Measurements from ENCODE around the gene VPS41.
"Not testable (repeated sequence)": the region's sequence is repeated elsewhere in the genome, so short reads cannot be mapped to it uniquely, and the experiment has no call there.

Gene VPS41

GRCh38 chr7:38855867-38856266, 53.1 kb downstream of the VPS41 start:
- DNase-seq (ENCODE audit: low spot score), result no peak

- DNase-seq (ENCODE audit: low spot score), result no peak
These were observed 53.6 kb downstream of the VPS41 start for GRCh38 chr7:38855386-38855785.

DNA sequence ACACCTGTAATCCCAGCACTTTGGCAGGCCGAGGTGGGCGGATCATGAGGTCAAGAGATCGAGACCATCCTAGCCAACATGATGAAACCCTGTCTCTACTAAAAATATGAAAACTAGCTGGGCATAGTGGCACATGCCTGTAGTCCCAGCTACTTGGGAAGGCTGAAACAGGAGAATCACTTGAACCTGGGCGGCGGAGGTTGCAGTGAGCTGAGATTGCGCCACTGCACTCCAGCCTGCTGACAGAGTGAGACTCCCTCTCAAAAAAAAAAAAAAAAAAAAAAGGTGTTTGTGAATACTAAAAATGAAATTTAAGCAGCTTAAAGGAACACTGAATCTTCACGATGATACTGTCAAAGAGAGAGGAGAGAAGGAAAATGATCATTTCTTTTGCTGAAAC, 54.0 kb downstream of the VPS41 start:
- not testable (repeated sequence) for DNase-seq (ENCODE audit: low spot score)

DNA sequence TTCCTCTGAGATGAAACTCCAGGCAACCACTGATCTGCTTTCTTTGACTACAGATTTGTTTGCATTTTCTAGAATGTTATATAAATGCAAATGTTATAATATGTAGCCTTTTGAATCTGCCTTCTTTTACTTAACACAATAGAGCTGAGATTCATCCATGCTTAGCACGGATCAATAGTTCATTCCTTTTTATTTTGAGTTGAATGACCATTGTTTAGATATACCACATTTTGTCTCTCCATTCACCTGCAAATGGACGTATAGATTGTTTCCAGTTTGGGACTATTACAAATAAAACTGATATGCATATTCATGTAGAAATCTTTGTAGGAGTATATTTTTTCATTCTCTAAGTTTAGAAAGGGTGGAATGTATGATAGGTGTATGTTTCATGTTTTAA, 57.7 kb downstream of the VPS41 start:
- DNase-seq (ENCODE audit: low spot score), result no peak

- DNase-seq (ENCODE audit: low spot score), result no peak
These were observed 62.7 kb downstream of the VPS41 start for GRCh38 chr7:38846280-38846679.

DNA sequence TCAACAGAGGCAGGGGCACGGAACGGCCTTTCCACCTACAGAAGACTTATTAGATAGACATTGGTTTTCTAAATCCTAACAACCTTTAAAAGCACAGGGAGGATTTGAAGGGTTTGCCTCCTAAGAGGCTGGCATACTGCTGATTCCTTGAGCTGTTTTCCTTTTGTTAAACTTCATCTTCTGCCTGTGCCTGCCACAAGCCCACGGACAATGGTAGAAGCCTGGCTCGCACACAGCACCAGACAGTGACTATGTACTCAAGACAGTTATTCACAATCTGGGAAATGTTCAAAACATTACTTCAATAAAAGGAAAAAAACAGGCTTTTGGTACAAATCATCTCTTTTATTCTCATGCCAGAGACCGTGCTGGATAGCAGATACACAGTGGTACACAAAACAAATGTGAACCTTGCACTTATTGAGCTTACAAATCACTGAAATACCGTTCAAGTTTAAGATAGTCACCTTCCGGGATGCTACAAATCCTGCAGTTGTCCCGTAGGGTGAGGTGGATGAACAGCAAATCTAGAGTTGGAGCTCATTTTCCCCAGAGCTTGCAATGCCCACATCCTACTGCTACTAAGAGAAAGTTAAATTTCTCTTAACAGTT, 63.9 kb downstream of the VPS41 start:
- DNase-seq (ENCODE audit: low spot score), result no peak

DNA sequence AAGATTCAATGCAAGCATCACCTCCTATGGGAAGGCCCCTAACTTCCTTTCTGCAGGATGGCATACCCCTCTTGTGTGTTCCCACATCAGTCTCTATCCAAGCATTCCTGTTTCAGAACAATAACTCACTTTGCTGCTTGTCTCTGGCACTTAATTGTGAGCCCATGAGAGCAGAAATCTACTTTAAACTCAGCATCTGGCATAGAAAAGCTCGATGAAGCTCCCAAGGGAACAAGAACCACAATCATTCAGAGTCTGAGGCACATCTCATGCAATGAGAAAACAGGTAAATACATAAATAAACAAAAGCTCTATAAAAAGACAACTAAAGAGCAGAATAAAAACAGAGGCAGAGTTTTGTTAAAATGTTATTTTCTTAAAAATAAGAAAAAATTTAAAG, 66.2 kb downstream of the VPS41 start:
- DNase-seq (ENCODE audit: low spot score), result peak; percentile 51

- no peak for DNase-seq (ENCODE audit: low spot score)
These were observed 68.1 kb downstream of the VPS41 start for GRCh38 chr7:38840736-38841460.

DNA sequence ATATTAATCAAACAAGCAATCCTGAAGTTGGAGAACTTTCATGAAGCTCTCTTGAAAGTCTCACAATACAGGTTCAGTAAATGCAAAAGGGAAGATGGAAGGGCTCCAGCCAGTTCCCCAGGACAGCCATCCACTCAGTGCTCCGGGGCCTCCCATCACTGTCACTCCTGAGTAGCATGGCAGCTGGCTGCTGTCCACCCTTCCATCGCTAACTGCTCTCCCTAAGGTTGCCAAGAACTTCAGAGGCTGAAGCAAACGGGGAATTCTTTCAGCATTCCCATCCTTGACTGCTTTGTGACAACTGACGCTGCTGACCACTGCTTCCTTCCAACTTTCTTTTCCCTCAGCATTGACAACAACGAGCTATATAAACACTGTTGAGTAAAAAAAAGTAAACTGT, 69.1 kb downstream of the VPS41 start:
- no peak for DNase-seq (ENCODE audit: low spot score)

DNA sequence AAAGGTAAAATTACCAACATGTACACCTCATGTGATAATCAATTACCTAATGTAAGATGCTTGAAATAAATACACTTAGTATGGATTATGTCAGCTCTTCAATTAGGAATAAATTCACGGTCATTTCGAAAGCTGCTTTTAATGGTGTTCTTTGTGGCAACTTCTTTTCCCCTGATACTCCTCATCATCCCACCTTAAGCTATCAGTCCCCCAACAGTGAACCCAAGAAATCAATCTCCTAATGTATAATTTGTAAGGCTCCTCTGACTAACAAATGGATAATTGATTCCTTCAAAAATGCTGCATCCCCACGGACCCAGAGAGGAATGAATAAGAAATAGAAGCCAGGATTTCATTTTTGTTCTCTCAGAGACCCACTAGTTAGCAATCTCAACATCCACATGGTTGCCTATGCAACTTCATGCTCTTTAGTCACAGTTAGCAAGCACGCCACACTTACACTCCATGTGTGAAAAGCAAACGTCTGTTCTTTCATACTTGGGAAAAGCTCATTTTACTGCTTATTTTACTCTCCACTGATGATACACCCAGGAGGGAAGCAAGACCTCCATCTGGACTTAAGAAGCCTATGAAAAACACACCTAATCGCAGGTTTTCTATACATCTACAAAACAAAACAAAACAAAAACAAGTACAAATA, 70.1 kb downstream of the VPS41 start:
- no peak for DNase-seq (ENCODE audit: low spot score)

- no peak for DNase-seq (ENCODE audit: low spot score)
These were observed 74.6 kb downstream of the VPS41 start for GRCh38 chr7:38834357-38834756.

GRCh38 chr7:38833329-38833728, 75.7 kb downstream of the VPS41 start:
- no peak for DNase-seq (ENCODE audit: low spot score)

- no peak for DNase-seq (ENCODE audit: low spot score)
These were observed 77.6 kb downstream of the VPS41 start for GRCh38 chr7:38831259-38831996.

DNA sequence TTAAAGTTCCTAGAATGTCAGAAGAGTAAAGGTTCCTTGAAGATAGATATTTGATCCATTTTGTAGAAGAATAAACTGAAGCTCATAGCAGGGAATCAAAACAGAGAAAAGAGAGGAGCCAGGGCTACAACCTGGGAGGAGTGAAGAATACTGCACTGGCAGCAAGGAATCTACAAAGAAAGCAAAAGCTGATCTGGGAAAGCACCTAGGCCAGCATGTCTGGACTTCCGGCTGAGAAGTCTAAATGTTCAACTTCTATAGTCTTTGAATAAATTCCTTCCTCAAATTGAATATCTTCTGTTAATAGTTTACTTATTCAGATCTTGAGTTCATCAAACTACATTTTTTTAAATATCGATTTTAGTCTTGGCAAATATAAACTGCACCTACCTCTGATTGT, 78.2 kb downstream of the VPS41 start:
- no peak for DNase-seq (ENCODE audit: low spot score)

GRCh38 chr7:38829488-38830165, 79.4 kb downstream of the VPS41 start:
- DNase-seq (ENCODE audit: low spot score), result no peak

GRCh38 chr7:38828026-38828425, 81.0 kb downstream of the VPS41 start:
- DNase-seq (ENCODE audit: low spot score), result no peak

- DNase-seq (ENCODE audit: low spot score), result no peak
These were observed 83.1 kb downstream of the VPS41 start for GRCh38 chr7:38825721-38826440.

DNA sequence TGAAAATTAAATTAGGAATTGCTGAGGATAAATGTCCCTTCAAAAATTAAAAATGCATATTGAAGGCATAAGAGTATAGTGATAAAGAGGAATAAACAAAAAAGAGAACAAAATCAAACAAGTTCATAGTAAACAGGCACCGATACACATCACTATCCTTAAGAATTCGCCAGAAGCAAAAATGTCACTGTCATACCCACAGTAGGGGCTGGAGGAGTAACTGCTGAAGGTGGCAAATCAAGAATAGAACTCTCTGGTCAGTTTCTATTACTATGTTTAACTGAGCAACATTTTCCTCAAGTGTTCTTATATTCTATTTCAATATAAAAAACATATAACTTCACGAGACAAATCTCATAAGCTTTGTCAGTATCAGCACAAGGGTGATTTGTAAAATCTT, 84.0 kb downstream of the VPS41 start:
- no peak for DNase-seq (ENCODE audit: low spot score)

DNA sequence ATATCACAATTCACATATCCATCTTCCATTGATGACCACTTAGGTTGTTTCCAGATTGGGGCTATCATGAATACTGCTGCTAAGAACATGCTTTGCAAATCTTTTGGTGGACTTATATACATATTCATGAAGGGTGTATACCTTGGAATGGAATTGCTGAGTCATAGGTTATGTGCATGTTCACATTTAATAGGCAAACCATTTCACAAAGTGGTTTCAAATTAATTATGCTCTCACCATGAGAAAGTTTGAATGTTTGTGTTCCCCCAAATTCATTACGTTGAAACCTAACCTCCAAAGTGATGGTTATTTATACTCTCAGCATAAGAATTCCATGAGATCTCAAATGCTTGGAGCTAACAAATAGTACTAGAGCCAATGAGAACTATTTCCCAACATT, 86.4 kb downstream of the VPS41 start:
- DNase-seq (ENCODE audit: low spot score), result no peak

DNA sequence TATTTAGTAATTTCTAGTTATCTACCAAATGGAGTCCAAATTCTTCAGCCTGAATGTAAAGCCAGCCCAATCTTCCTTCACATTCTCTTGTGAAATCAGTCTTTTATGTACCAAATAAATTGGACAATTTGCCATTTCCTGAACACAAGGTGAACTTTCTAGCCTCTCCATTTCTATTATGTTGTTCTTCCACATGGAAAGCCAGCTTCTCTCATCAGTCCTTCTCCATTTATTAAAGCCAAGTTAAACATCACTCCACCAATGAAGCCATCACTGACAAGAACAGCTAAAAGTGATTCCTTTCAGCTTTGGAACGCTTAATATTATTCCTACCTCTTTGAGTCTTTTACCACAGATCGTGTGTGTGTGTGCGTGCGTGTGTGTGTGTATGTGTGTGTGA, 88.4 kb downstream of the VPS41 start:
- no peak for DNase-seq (ENCODE audit: low spot score)

DNA sequence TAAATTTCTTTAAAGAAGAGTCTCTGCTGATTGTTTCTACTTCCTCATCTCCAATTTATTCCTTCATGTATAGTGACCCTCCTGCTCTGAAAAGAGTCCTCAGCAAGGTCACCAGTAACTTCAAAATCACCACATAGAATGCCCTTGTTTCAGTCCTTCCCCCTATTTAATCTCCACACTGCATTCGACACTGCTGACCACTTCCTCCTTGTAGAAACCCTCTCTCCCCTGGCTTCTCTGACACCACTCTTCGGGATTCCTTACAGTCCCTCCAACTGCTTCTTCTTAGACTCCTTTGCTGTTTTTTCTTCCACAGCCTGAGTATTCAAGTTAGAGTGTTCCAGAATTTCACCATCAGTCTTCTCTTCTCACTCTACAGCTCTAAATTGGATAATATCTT, 89.5 kb downstream of the VPS41 start:
- DNase-seq (ENCODE audit: low spot score), result no peak

Data from SK-N-DZ (cell line).